Psoas muscle (tissue), 8 donors: ENCODE results near the gene CC2D1B. TPM values are rescaled to one million over a fixed set of nuclear protein-coding genes. Genes with fewer than 3 reads are reported as not detected.
"Not testable (repeated sequence)": the region's sequence is repeated elsewhere in the genome, so short reads cannot be mapped to it uniquely, and the experiment has no call there.

Experiments
- ATAC-seq, 4 donors: fragments of 200-7000 bp; cut with Tn5 transposase; one replicate each; pipeline ENCODE4 v1.9.1; 2020; ENCODE audit warnings: moderate library complexity in 3 of 4, mild to moderate bottlenecking in 2 of 4
- DNase-seq, 2 donors: peaks; one replicate each; pipeline ENCODE4 v3.0.0-alpha.2; 2020
- H3K27ac ChIP-seq: fragments of 200-600 bp; one replicate; pipeline ENCODE4 v1.8.0; 2022
- H3K27me3 ChIP-seq, 3 donors: fragments of 200-600 bp in 1 of 3; one replicate each; pipeline versions ENCODE4 v1.6.1 to v1.8.0; 2013 to 2022; ENCODE audit warnings: low read length in 2 of 3, mild to moderate bottlenecking in 2 of 3, moderate library complexity in 1 of 3; ENCODE audit not compliant: insufficient read depth in 3 of 3
- H3K36me3 ChIP-seq, 2 donors: fragments of 200-600 bp in 1 of 2; one replicate each; pipeline versions ENCODE4 v1.6.1 to v1.8.0; 2013 to 2022; ENCODE audit warnings: low read depth in 1 of 2, mild to moderate bottlenecking in 1 of 2, moderate library complexity in 1 of 2; ENCODE audit not compliant: insufficient read depth in 1 of 2
- H3K4me1 ChIP-seq: fragments of 200-600 bp; one replicate; pipeline ENCODE4 v1.8.0; 2022
- H3K4me3 ChIP-seq: fragments of 200-600 bp; one replicate; pipeline ENCODE4 v1.8.0; 2022; ENCODE audit warnings: mild to moderate bottlenecking
- H3K9me3 ChIP-seq: fragments of 200-600 bp; one replicate; pipeline ENCODE4 v1.8.0; 2022
- WGBS, 3 donors: extraction: QIAGEN DNeasy Blood & Tissue Kit; methylation state at CpG; one replicate each; pipeline versions ENCODE4 v1.1.6 to v1.1.7; 2013; 5-methylcytosine and 5-hydroxymethylcytosine counted together
- intact Hi-C, 2 donors: fragments of 100-400 bp; cut with DNase I; formaldehyde crosslinking; loops; one replicate each; pipeline versions ENCODE4 v1.11.0 to v1.14.2; 2022
- polyA plus RNA-seq, 3 donors: library from polyadenylated mRNA; stranded (reverse); fragments of 200-250 nt; gene quantifications; one replicate each; pipeline ENCODE4 v1.2.3, GENCODE V29; 2013
- total RNA-seq, 4 donors: library from RNA; stranded (reverse); fragmentation: NEBNext Ultra II Directional in 2 of 4; extraction: Animal tissue kit (Norgen Biotek cat#: 25700) in 2 of 4; gene quantifications; one replicate each; pipeline versions ENCODE4 v1.2.1 to v1.2.4, GENCODE V29; 2021 to 2023
- TF ChIP-seq, protein P1 (sequence below): fragments of 200-600 bp; IDR thresholded peaks from one replicate; pipeline ENCODE4 v1.8.0; 2022; ENCODE audit warnings: antibody characterized with exemption
- donor health status: healthy with polysubstance abuse.
- donor health status: DM: no; HTN: no; CAD: no; lungs with moderate emphysema.
- donor health status: Bipolar disorder and iron deficiency.
- donor health status: healthy.
- donor health status: DM: yes; HTN: yes; CAD: no.
- donor health status: DM: no; HTN: no; CAD: no.
- donor health status: DM: no; HTN: no; CAD: no.
- donor health status: DM: yes; HTN: yes; CAD: no.

Gene CC2D1B
- total and polyA plus RNA-seq, 7 donors, result 21.9 to 47.8 (median 31.7) TPM

DNA sequence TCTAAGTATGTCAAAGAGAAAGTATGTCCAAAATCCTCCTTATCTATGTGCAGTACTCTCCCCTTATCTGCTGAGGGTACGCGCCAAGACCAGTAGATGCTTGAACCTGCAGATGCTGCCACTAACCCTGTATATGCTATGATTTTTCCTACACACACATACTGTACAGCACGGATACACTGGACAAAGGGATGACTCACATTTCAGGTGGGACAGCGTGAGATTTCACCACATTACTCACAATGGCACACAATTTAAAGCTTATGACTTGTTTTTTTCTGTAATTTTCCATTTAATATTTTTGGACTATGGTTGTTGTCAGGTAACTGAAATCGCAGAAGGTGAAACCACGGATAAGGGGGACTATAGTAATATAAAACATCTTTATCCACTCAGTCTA lies 34.1 kb upstream of the CC2D1B start:
- intact Hi-C loops, result no loop called here
- ATAC-seq (no peak), DNase-seq (no peak)
- Histone ChIP-seq H3K4me1 (peaks cover 7% of the 10 kb centered on the region), H3K36me3 (no peaks in the 10 kb centered on the region), H3K4me3 (no peak overlapping the region), H3K27ac (no peak overlapping the region), H3K9me3 (no peaks in the 10 kb centered on the region), H3K27me3 (no peaks in the 10 kb centered on the region)
- TF ChIP-seq, protein P1, sequence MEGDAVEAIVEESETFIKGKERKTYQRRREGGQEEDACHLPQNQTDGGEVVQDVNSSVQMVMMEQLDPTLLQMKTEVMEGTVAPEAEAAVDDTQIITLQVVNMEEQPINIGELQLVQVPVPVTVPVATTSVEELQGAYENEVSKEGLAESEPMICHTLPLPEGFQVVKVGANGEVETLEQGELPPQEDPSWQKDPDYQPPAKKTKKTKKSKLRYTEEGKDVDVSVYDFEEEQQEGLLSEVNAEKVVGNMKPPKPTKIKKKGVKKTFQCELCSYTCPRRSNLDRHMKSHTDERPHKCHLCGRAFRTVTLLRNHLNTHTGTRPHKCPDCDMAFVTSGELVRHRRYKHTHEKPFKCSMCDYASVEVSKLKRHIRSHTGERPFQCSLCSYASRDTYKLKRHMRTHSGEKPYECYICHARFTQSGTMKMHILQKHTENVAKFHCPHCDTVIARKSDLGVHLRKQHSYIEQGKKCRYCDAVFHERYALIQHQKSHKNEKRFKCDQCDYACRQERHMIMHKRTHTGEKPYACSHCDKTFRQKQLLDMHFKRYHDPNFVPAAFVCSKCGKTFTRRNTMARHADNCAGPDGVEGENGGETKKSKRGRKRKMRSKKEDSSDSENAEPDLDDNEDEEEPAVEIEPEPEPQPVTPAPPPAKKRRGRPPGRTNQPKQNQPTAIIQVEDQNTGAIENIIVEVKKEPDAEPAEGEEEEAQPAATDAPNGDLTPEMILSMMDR, result no peak
- 90 to 96% (median 95%) methylated on average over 6 of the region's 6 CpGs for WGBS, 3 donors

DNA sequence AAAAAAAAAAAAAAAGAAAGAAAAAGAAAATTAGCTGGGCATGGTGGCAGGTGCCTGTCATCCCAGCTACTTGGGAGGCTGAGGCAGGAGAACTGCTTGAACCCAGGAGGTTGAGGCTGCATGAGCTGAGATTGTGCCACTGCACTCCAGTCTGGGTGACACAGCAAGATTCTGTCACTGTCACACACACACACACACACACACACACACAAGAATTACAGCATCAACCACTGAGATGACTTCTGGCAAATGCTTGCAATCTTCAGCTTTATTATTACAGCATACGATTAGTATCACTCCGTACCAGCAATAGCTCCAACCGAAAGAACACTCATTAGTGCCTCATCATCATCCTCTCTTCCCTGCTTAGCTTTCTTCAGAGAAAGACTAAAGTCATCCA lies 33.6 kb upstream of the CC2D1B start:
- TF ChIP-seq, protein P1, result no peak
- ATAC-seq, result no peak
- WGBS, 3 donors, result 93 to 97% (median 96%) methylated on average over 3 of the region's 3 CpGs

DNA sequence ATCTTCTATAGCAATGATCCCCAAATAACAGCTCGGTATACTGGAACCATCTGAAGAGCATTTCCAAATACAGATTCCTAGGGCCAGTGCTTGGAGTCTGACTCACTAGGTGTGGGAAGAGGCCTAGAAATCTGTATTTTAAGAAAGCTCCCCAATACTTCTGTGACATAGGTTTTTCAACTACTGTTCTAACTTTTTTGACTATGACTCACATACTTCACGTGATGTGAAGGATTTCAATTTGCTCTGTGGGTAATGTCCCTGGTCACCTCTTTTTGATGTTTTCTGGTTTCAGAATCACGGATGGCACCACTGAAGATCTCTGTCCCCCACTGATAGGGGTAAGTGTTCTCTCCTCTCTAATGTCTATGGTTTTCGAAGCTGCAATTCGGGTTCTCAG lies 27.2 kb upstream of the CC2D1B start:
- H3K4me1 ChIP-seq, result no peaks in the 10 kb centered on the region
- DNase-seq, result no peak
- ATAC-seq, result no peak
- no peaks in the 10 kb centered on the region for H3K27me3 ChIP-seq
- 95 to 98% (median 96%) methylated on average over 5 of the region's 5 CpGs for WGBS, 3 donors
- no peaks in the 10 kb centered on the region for H3K9me3 ChIP-seq
- TF ChIP-seq, protein P1, result no peak
- H3K36me3 ChIP-seq, result no peaks in the 10 kb centered on the region
- intact Hi-C loops, result no loop called here
- H3K4me3 ChIP-seq, result no peak overlapping the region
- H3K27ac ChIP-seq, result no peak overlapping the region

More for the DNA sequence above, 33.6 kb upstream of the CC2D1B start:
- no peak for DNase-seq
- Histone ChIP-seq H3K27ac (no peak overlapping the region), H3K36me3 (no peaks in the 10 kb centered on the region), H3K27me3 (no peaks in the 10 kb centered on the region), H3K4me1 (peaks cover 6% of the 10 kb centered on the region), H3K9me3 (no peaks in the 10 kb centered on the region), H3K4me3 (no peak overlapping the region)
- intact Hi-C loops, result no loop called here

DNA sequence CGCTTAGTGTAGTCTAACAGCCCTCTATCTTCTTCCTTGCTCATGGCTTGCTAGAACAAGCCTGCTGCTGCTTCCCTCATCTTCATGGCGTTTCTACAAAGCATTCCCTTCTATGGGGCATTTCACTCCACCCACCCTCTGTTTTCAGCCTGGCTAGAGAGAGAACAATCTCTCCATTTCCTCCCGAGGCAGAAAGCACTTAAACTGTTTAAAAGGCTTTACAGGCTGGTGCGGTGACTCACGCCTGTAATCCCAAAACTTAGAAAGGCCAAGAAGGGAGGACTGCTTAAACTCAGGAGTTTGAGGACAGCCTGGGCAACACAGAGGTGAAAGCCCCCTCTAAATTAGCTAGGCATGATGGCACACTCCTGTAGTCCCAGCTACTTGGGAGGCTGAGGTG lies 20.5 kb upstream of the CC2D1B start:
- 90 to 93% (median 91%) methylated on average over 5 of the region's 5 CpGs for WGBS, 3 donors
- intact Hi-C loops, result no loop called here
- DNase-seq (no peak), ATAC-seq (no peak)
- Histone ChIP-seq H3K9me3 (no peaks in the 10 kb centered on the region), H3K27ac (no peak overlapping the region), H3K36me3 (no peaks in the 10 kb centered on the region), H3K4me1 (no peaks in the 10 kb centered on the region), H3K4me3 (no peak overlapping the region), H3K27me3 (no peaks in the 10 kb centered on the region)
- TF ChIP-seq, protein P1, result no peak

DNA sequence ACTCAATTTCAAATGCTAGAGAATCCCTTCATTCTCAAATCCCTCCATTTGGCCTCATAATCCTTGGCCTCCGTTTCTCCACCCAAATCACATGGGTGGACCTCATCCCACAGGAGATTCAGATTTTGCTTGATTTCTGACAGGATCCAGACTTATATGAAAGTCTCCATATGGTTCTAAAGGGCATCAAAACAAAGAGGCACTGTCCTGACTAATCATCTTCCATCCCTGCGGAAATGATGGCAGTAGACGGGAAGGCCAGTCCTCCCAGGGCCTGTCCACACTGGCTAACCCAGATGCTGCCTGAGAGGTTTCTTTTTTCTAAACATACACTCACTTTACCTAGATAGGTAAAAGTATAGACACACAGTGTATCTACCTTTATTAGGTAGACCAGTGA lies 19.4 kb upstream of the CC2D1B start:
- intact Hi-C loops, result no loop called here
- WGBS, 3 donors, result 95 to 98% (median 97%) methylated on average over 3 of the region's 3 CpGs
- Histone ChIP-seq H3K4me1 (no peaks in the 10 kb centered on the region), H3K27ac (no peak overlapping the region), H3K4me3 (no peak overlapping the region), H3K36me3 (no peaks in the 10 kb centered on the region), H3K9me3 (no peaks in the 10 kb centered on the region), H3K27me3 (no peaks in the 10 kb centered on the region)
- DNase-seq (no peak), ATAC-seq (no peak)
- TF ChIP-seq, protein P1, result no peak

DNA sequence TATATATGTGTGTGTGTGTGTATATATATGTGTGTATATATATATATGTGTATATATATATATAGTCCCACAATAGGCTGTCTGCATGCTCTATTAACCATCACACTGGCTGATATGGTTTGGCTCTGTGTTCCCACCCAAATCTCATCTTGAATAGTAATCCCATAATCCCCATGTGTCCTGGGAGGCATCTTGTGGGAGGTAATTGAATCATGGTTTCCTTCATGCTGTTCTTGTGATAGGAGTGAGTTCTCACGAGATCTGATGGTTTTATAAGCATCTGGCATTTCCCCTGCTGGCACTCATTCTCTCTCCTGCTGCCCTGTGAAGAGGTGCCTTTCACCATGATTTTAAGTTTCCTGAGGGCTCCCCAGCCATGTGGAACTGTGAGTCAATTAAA lies 3.8 kb upstream of the CC2D1B start:
- DNase-seq, H3K4me1 ChIP-seq, H3K27ac ChIP-seq, H3K36me3 ChIP-seq, H3K27me3 ChIP-seq, H3K4me3 ChIP-seq, ATAC-seq, H3K9me3 ChIP-seq, intact Hi-C loops: not testable (repeated sequence)
- WGBS, 3 donors, result 42 to 64% (median 52%) methylated on average over 1 of the region's 1 CpG
